22Rv1 (cell line): ENCODE measurements around the gene RBMS1.

Experiments used
- CTCF ChIP-seq: fragments of 450-650 bp; IDR thresholded peaks from 2 replicates; pipeline ENCODE4 v1.5.1; 2017; ENCODE audit warnings: mild to moderate bottlenecking
- ZFX ChIP-seq: fragments of 450-650 bp; IDR thresholded peaks from 2 replicates; pipeline ENCODE4 v1.6.1; 2017; ENCODE audit warnings: antibody characterized with exemption, borderline replicate concordance

GRCh38 chr2:160322320-160322719, 171.3 kb downstream of the RBMS1 start:
- no peak for TF ChIP-seq CTCF
- no peak for TF ChIP-seq ZFX
